H1 (cell line): ENCODE data around the gene TOR1AIP1. TPM values are rescaled to one million over a fixed set of nuclear protein-coding genes. Genes with fewer than 3 reads are reported as not detected.

Experiments used
- BRCA1 ChIP-seq: IDR thresholded peaks from 2 replicates; pipeline ENCODE4 v1.6.1; 2012; ENCODE audit warnings: low read depth, low read length, improper control_type of control experiment
- JUN ChIP-seq: IDR thresholded peaks from 2 replicates; pipeline ENCODE4 v1.6.1; 2011; ENCODE audit warnings: low read depth, mild to moderate bottlenecking, improper control_type of control experiment, low read length
- NRF1 ChIP-seq: IDR thresholded peaks from 2 replicates; pipeline ENCODE4 v1.6.1; 2011; ENCODE audit warnings: mild to moderate bottlenecking, low read depth, low read length, improper control_type of control experiment
- POU5F1 ChIP-seq: IDR thresholded peaks from 2 replicates; pipeline ENCODE4 v1.6.1; 2011; ENCODE audit warnings: low read depth, mild to moderate bottlenecking, low read length, moderate library complexity
- polyA plus RNA-seq, 7 experiments: library from polyadenylated mRNA; depleted of rRNA in 3 of 7; stranded (reverse) in 5 of 7; unstranded in 2 of 7; fragments of >200 nt in 5 of 7; fragments of 200-250 nt in 2 of 7; gene quantifications; 1 replicate in 5 of 7; 2 replicates in 1 of 7; 4 replicates in 1 of 7; pipeline versions ENCODE4 v1.2.1 to v1.2.3, GENCODE V29; 2011 to 2013; ENCODE audit warnings: missing spikeins in 2 of 7, mixed read lengths in 2 of 7
- total RNA-seq: library from RNA; stranded (reverse); fragmentation: NEBNext Ultra II Directional; extraction: Animal tissue kit (Norgen Biotek cat#: 25700); gene quantifications from 2 replicates; pipeline ENCODE4 v1.2.1, GENCODE V29; 2021

TOR1AIP1 gene
- total and polyA plus RNA-seq, 2 of the 8 experiments (the other 6 are each of a cell fraction or from before 2014, with no cell fraction given): 5.7 to 22.8 TPM

- TF ChIP-seq NRF1: no peak
- TF ChIP-seq POU5F1: no peak
- TF ChIP-seq JUN: no peak
- no peak for TF ChIP-seq BRCA1
Observed at GRCh38 chr1:179930867-179931266, 48.8 kb downstream of the TOR1AIP1 start (continued).
